HK-2 (cell line): ENCODE measurements around the gene RNF144B.
"Not testable (repeated sequence)": the region's sequence is repeated elsewhere in the genome, so short reads cannot be mapped to it uniquely, and the experiment has no call there.

Experiments used
- DNase-seq: peaks from one replicate; pipeline ENCODE4 v3.0.0-alpha.2; 2018; ENCODE audit not compliant: unreplicated experiment

RNF144B gene

DNA sequence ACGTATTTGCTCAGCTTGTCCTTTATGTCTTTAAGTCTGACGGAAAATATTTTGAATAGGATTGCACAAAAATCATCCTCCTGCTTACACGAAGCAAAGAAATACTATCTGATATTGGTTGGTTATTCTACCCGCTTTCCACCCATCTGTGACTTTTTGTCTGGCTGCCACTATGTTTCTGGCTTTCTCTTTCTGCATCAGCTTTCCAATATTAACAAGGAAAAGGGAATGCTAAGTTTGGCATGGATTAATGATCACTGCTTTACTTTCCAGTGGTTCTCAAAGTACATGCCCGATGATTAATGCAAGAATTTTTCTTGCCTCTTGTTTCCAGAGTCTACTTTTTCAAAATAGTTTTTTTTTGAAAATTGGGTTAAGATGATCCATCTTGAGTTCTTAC, 57.0 kb downstream of the RNF144B start:
- DNase-seq, result no peak

DNA sequence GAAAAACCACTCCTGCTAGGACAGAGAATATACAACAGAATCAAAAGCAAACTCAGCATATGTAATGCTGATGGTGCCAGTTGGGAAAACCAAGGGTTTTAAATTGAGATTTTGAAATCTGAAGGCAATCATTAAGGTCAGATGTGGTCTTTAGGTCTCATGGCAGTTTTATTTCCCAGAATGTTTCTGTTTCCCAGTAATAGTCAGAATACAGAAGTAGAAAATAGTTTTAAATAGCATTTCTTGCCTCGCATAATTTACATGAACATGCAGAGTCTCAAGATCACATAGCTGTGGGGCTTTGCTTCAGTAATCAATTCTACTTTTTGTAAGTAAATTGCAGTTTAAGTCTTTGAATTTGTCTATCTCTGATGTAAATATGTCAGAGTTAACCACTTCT, 58.1 kb downstream of the RNF144B start:
- DNase-seq, result no peak

GRCh38 chr6:18446771-18447170, 59.6 kb downstream of the RNF144B start:
- DNase-seq, result no peak

DNA sequence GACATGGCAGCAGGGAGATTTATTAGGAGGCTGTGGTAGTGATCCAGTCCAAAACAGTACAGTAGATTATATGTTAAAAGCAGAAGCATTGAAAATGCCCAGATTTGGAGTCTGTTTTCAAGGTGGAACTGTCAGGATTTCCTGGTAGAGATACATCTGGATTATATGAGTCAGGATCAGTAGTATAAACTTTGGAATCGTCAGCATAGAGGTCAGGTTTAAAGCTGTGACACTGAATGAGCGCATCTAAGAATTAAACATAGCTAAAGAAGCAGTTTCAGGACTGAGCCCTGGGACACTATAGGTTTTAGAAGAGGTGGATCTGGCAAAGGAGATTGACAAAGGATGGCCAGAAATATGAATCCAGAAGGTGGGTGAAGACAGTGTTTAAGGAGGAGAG, 60.4 kb downstream of the RNF144B start:
- DNase-seq, result no peak

DNA sequence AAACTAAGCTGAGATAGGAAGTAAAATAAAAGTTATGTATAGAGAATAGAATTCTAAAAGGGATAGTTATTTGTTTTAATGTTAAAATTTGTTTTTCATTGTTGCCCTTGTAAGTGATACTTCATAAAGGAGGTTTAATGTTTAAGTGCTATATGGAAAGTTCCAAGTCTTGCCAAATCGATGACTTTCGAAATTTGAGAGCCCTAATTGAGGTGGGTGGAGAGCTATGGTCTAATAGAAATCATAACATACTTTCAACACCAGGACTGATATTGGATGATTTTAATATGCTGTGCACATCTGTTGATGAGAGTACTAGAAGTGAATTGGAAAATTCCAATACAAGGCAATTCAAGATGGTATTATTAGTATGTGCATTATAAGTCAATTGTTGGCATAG, 64.6 kb downstream of the RNF144B start:
- no peak for DNase-seq

DNA sequence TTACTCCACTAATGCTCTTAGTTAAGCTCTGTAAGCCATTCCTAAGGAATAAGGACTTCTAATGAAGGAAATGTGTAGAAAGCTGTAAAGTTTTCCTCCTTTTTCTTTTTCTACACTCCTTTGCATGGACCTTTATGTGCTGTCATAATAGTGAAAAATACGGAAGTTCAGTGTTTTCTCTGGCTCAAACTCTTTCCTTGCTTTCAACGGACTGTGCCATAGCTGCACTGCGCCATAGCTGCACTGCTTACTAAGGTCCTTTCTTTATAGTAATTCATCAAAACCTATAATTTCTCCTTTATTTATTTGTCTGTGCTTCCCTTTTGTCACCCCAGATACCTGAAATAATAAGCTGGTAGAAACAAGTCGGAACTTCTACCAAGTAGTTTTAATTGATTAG, 67.3 kb downstream of the RNF144B start:
- no peak for DNase-seq

DNA sequence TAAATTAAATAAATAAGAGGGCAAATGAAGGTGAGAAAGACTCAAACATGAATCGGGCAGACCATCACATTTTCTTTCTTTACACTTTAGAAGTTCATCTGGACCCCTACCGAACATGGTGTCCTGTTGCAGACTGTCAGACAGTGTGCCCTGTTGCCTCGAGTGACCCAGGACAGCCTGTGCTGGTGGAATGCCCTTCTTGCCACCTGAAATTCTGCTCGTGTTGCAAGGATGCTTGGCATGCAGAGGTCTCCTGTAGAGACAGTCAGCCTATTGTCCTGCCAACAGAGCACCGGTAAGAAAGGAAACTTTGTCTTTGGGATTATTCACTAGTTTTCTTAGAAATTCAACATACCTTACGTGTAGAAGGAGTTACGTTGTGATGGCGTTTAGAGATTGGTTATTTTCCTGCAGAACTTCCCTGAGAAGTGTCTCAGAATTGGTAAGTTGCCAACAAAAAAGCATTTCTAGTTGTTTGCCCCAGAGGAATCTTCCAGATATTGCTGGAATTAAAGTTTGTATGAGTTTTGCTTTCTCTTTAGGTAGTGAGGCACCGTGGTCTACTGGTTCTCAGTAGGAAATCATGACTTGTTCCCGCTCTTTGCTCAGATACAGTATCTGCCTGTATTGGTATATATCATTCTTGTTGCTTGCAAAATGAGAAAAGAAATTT, 70.1 kb downstream of the RNF144B start:
- DNase-seq, result no peak

DNA sequence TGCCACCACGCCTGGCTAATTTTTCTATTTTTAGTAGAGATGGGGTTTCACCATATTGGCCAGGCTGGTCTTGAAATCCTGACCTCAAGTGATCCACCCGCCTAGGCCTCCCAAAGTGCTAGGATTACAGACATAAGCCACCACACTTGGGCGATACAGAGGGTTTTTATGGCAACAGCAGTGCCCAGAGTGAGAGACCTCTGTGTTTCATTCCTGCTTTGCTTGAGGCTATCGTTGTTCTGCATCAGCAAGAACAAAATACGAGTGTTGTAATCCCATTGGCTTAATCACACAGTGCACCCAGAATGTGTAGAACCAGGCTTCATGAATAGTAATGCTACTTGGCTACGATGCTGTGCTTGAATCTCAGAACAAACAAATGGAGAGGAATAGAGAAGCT, 70.9 kb downstream of the RNF144B start:
- DNase-seq, result not testable (repeated sequence)

- DNase-seq, result no peak
Measured at GRCh38 chr6:18463429-18463828, 76.3 kb downstream of the RNF144B start.

- DNase-seq, result no peak
Measured at GRCh38 chr6:18464176-18464575, 77.0 kb downstream of the RNF144B start.

- no peak for DNase-seq
Measured at GRCh38 chr6:18465410-18466154, 78.4 kb downstream of the RNF144B start.

- no peak for DNase-seq
Measured at GRCh38 chr6:18467741-18468502, 80.8 kb downstream of the RNF144B start.

DNA sequence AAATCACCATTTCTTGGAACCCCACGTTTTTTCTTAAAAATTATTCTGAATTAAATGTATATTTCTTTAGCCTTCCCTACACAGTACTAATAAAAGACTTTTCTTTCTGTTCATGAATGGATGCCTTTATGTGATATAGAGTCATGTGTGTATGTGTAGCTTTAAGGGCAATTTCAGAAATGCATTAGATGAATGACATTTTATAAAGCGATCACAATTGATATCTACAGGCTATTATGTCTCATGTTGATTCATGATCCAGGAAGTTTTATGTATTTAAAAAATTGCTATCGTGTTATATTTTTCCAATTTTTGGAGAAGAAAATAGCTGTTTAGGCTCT, 81.3 kb downstream of the RNF144B start:
- no peak for DNase-seq

GRCh38 chr6:18469536-18469935, 82.4 kb downstream of the RNF144B start:
- no peak for DNase-seq

DNA sequence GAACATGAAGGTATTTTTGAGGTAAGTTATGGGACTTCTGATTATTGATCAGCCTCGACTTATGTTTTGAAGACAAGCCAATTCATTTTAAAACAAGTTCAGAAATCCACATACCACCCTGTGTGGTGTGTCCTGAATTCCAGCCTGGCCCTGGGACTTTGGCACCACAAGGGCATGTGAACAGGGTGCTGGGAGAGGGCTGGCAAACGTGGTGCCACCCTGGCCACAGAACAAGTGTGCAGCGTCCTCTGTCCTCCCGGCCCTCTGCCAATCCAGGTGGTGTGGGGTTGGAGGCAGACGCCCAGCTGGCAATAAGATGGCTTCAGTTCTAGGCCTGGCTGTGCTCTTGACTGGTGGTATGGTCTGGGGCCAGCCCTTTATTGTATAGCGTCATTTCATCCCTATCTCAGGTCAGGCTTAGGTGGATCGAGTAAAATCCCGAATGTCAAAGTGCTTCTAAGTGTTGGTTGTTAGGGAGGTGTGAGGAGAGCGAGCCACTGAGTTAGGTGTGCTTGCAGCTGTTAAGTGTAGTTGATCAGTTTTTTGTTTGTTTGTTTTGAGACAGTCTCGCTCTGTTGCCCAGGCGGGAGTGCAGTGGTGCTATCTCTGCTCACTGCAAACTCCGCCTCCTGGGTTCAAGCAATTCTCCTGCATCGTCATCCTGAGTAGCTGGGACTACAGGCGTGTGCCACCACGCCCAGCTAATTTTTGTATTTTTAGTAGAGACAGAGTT, 84.2 kb downstream of the RNF144B start:
- DNase-seq, result no peak

DNA sequence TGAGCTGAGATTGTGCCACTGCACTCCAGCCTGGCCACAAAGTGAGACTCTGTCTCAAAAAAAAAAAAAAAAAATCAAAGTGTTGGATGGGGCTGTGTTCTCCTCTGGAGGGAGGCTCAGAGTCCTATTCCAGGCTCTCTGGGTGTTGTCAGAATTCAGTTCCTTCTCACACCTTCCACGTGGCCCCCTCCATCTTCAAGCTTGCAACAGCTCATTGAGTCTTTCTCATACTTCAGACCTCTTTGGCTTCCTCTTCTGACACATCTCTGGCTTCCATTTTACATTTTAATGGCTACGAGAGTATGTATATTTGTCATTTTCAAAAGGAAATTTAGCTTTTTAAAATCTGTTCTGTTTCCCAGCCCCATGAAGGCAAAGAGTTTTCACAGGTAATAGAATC, 85.8 kb downstream of the RNF144B start:
- no peak for DNase-seq

DNA sequence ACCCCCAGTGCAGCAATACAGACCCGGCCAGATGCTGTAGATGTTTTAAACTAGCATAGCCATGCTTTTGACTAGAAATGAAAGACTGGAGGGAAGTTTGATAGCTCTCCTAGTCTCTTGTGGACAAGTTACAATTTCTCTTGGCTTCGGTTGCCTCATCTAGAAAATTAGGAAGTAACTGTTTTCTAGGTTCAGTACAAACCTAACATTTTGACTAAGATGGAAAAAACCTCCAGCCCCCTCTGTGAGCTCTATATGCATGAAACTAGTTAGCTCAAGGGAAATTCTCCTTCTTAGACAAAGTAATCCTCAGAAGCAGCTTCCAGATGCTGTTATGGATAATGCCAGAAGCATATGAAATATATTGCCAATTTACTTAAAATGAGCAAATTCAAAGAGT, 86.6 kb downstream of the RNF144B start:
- no peak for DNase-seq

DNA sequence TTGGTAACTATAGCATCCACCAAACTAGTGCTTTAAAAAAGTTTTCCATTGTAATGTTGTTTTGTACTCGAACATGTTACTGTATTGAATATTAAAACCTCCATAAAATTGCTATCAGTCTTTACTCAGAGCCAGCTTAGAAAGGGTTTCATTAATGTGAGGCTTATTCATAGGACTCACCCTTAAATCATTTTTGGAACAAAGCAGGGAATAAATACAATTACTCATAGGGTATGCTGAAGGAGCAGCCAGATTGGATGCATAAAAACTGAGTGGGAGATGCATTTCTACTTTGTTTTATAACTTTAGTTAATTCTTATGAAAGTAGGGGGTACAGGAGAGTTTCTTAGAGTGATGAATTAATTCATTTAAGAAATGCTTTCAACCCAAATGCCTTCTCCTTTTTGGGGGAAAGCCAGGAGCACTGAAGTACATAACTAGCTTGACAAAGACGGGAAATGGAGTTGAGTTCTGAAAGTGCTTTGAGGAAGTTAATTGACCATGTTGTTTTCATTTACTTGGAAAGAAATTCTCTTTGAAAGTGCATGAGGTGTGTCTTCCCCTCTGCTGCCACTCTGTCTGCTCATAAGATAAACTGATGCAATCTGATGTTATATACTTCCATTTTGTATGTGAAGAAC, 90.3 kb downstream of the RNF144B start:
- DNase-seq, result no peak

GRCh38 chr6:18478610-18479009, 91.5 kb downstream of the RNF144B start:
- DNase-seq, result no peak

- no peak for DNase-seq
Measured at GRCh38 chr6:18481870-18482269, 94.7 kb downstream of the RNF144B start.

GRCh38 chr6:18485660-18486435, 98.7 kb downstream of the RNF144B start:
- DNase-seq, result no peak
